Hindlimb muscle (tissue), 1 donor: ENCODE measurements around the gene THEM5. TPM values are rescaled to one million over a fixed set of nuclear protein-coding genes. Genes with fewer than 3 reads are reported as not detected.

ENCODE experiments used
- DNase-seq: peaks from one replicate; pipeline ENCODE4 v3.0.0-alpha.2; 2013
- polyA plus RNA-seq: library from polyadenylated mRNA; unstranded; fragments of 120-200 nt; gene quantifications from one replicate; pipeline ENCODE4 v1.2.1, GENCODE V29; 2013; ENCODE audit not compliant: insufficient read length

THEM5 gene
- polyA plus RNA-seq, 1 donor = 0.37 TPM

DNA sequence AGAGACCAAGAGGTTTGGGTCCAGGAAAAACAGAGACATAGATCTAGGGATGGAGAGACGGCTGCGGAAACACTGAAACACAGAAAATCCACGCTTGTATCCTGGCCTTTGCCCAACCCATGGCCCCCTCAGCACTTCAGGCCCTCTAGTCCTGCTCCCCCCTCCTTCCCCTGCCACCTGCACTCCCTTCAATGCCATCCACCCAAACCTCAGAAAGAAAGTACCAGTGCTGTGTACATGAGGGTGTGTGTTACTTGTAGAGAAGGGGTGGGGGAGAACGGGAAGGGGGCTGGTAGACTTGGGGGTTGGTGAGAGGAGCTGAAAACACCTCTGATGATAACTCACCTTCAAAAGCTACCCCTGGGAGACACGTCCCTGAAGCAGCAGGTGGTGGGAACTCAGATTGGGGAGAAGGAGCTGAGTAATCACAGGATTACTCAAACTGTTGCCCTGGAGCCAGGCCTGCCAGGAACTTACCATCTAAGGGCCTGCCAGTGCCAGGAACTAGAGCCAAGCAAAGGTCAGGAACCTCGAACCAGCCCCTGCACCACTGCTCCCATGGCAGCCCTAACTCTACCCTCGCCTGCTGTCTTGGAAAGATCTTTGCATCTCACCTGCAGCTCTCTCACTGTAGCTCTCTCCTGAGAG lies 33.4 kb downstream of the THEM5 start:
- no peak for DNase-seq

DNA sequence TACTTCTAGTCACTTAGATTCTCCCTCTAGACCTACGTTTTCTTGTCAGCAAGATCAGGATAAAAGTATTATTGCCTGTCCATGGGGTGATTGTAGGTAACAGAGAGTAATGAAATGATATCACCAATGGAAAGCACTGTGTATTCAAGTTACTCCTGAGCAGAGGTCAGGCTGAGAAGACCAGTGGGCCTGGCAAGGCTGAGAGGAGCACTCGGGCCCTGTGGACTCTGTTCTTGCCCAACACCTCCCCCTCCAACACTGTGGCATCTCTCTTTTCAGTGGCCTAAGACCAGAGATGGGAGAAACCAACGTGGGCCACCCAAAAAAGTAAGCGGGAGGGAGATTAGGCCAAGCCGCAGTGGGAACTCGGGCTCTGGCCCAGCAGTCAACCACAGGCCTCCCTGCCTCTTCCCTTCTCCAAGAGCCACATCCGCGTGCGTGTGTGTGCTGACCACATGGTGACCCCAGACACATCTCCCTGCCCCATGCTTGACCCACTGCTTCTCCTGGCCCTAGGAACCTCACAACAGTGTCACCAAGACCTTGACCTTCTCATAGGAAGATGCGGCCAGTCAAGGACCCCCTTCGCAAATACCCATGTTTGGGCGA lies 34.2 kb downstream of the THEM5 start:
- no peak for DNase-seq

DNA sequence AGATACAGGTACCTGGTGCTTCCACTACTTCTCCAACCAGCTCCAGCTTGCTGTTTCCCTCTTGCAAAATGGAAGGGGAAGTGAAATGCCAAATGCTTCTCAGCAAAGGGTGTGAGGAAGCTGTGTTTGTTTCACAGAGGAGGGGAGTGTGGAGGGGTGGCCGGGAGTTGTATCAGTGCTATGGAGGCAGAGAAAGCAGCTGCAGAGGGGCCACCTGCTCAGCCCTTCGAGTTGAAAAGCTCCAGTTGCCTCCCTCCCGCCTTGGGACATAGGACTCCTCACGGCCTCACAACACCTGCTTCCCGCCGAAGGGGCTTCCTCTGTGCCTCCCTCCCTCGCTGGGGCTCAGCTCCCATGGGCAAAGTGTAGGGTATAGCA lies 36.2 kb downstream of the THEM5 start:
- DNase-seq = no peak

DNA sequence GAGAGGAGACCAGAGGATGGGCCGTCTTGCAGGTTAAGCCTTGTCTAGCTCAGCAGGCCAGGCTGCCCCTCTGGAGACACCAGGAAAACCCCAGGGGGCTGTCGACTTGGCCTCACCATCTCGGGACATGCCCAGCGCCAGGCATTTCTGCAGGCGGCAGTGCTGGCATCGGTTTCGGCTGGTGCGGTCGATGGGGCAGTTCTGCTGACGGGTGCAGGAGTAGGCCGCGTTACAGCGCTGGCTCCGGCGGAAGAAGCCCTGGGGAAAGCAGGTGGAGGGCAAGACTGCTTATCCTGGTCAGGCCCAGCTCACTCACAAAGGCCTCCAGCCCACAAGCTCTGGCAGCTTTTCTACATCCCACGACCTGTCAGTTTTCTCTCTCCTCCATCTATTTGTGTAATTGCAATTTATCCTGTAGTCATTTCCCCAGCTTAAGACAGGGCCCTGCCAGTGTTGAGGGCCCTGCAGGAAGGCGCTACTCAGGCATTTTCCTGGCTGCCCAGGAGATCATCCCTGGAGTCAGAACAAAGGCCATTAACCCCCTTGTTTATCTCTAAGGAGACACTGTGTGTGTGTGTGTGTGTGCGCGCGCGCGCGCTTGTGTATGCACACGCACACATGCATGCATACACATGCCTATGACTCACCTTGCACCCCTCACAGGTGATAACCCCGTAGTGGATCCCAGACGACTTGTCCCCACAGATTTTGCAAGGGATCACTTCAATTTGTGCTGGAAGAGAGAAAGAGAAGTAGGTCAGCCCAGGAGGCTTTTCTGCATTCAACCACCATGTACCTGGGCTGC lies 36.8 kb downstream of the THEM5 start:
- DNase-seq = no peak

DNA sequence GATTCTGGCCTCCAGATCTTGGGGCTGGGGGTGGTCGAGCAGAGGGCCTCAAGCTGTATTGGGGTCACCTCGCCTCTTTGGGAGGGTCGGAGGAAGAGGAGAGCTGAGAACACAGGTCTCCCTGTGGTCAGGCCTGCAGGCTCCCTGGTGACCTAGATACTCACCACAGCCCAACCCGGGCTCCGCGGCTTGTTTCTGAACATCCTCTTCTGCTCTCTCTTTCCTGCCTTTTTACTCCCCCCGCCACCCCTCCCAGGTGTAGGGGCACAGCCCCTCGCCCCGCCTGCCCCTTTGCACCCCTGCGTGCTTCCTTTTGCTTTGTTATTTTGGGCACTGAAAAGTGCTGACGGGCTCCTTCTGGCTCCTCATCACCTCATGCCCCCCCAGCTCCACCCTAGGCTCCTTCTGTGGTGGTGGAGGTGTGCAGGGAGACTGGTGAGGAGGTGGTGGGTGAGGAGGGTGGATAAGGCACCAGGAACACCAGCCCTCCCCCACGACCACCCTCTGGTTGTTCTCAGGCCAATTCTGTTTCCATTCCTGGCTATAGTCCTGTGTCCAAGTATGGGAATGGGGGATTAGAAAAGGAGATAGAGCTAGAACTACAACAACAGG lies 37.7 kb downstream of the THEM5 start:
- no peak for DNase-seq

DNA sequence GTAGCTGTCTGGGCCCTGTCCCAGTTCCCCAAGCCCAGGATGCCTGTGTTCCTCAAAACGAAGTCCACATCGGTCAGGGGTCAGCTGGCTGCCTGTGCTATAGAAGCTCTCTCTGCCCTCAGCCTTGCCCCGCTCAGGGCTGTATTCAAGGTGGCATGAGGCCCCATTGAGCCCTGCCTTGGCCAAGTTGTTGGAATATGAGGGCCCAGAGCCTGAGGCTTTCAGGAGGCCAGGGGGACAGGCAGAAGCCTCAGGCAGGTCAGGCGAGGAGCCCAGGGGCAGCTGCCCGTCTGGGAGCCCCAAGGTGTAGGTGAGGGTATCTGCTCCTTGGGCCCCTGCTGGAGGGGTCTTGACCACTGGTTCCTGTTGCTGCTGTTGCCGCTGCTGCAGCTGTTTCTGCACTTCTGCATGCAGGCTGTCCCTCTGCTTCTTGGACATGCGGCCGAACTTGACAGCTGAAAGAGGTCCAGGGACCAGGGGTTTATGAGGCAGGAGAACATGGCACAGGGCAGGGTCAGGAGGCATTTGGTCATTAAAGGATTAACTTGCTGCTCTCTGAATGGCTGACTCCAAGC lies 38.5 kb downstream of the THEM5 start:
- no peak for DNase-seq

DNA sequence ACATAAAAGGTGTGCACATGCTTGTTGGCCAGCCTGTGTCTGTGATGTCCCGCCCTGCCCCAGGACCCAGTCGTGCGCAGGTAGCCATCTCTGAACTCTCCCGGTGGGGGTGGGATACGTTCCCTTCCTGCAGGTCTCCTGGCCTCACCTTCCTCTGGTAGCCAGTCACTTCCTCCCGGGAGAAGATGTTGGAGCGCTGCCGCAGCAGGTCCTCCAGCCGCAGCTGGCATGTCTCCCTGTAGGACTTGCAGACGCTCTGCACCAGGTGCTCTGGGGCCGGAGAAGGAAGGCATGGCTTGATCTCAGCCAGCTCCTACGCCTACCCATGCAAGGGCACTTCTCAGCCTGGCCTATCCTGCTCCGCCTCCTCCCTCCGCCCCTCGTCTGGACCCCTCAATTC lies 39.1 kb downstream of the THEM5 start:
- no peak for DNase-seq

DNA sequence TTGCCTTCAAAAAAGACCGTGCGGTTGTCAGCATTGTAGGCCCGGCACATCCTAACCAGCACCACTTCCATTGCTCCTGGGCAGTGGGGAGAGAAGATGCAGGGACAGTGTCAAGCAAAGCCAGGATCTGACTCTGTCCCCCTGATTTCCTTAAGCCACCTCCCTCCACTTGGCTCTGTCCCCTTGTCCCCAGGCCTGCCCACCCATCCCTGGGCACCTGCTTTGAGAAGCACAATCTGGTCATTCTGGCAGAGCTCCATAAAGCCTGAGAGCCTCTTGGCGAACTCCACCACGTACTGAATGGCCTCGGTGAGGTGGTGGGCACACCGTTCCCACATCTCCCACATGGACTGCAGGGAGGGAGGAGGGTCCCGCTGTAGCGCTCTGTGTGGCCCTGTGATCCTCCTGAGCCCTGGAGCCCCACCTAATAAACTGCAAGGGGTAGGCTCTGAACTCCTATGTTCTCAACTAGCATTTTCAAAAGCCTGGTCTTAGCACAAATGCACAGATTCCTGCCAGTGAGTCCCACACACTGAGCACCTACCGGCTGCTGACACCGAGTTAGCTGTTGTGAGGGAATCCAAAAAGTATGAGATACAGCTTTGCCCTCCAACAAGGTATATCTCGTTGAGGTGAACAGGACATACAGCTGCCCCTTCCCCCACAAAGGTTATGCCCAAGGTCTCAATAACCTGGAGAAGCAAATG lies 40.1 kb downstream of the THEM5 start:
- DNase-seq = no peak

DNA sequence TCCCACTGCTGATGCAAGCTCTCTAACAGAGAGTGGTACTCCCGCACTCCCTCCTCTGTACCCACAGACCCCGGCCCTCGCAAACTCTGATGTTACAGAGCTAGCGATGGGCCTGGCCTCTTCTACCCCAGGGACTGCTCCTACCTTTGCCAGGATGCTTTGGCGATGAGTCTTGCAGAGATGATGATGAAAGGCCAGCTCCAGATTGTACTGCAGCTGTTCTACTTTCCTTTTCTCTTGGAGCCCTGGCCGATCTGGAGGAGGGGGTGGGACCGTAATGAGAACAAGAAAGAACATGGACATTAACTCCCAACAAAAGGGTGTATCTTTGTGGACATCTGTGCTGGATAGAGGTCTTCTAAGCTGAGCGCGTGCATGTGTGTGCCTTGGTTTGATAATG lies 42.3 kb downstream of the THEM5 start:
- no peak for DNase-seq

DNA sequence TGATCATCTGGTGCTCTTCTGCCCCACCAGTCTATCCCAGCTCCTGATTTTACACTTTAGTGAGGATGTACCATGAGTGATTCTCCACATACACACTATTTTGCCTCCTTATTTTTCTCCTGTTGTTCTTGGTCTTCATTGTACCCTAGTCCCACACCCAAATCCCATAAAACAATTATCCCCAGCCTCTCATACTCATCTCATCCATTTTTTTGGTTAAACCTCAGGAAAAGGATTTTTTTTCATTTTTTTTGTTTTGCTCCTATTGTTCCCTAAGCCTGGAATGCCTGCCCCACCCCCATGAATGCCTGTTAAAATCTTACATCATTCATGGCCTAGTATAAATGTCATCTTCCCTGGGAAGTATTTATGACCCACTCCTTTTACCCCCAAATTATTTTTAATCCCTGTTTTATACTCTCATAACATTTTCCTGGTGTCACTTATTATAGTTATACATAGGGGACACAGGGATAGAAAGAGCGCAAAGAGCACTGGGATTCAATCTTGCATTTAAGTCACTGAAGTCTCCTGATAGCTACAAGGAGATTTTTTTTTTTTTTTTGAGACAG lies 43.4 kb downstream of the THEM5 start:
- no peak for DNase-seq

DNA sequence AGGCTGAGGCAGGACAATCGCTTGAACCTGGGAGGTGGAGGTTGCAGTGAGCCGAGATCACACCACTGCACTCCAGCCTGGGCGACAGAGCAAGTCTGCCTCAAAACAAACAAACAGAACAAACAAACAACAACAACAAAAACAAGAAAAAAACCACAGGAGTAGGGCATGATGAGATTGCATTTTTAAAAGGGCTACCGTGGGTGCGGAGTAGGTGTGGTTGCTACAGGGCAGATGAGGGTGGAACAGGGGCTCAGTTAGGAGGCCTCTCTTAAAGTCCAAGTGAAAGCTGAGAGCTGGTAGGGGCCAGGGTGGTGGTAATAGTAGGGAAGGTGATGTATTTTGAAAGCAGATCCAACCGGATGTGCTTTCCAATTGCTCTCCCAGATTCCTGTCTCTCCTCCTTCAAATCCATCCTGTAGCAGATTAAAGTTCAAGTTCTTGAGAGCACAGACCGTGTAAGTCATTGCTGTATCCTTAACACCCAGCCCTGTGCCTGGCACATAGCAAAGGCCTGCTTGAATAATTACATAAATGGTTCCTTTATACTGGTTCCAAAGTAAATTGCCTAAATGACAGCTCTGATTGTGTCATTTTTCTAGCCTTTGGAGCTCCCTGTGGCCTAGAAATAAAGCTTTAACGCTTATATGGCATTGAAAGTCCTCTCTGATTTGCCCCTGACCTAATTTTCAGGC lies 44.1 kb downstream of the THEM5 start:
- DNase-seq = no peak

DNA sequence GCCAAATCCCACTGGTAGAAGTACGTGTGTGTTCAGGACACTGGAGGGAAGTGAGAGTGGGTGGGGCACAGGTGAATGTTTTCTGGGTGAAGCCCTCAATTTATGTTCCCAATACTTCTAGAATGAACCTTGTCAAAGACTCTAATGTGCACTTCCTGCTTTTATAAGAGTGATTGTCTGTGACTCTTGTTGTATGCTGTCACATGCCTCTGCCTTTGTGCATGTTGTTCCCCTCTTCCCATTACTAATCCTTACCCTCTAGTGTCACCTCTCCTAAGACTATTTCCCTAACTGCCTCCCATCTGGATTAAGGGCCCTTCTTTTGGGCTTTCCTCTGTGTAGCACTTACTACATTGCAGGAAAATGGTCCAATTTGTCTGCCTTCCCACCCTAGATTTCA lies 45.7 kb downstream of the THEM5 start:
- no peak for DNase-seq

DNA sequence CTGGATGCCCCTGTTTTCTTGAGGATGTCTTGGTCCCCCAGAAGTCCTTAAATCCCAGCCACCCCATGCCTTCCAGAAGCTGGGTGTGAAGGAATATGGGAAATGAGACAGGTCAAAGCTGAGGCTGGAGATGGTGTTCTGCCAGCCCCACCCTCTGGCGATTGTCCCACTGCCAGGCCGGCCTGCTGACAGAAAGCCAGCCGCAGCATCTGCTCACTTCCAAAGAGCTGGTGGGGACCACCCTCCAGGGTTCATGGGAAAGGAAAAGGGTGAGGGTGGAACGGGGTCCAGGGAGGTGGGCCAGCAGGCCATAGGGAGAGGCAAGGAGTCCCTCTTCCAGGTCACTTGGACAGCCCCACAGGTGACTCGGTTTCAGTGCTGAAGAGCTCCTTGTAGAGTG lies 46.4 kb downstream of the THEM5 start:
- no peak for DNase-seq

DNA sequence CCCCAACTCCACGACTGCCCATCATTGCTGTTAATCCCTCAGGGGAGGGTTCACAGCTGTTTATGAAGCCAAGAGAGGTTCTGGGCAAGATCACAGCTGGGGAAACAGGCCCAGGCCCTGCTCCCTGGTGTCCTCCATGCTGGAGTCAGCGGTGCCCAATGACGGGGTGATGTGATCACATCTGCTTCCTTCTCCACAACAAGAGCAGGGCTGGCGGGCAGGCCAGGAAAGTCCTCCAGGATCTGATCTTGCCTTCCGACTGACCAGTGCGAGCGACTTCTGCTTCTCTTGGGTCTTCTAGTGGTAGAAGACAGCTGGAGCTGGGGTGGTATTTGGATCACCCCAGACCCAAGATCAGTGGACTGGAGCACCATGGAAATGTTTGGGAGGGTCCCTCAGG lies 47.3 kb downstream of the THEM5 start:
- no peak for DNase-seq

DNA sequence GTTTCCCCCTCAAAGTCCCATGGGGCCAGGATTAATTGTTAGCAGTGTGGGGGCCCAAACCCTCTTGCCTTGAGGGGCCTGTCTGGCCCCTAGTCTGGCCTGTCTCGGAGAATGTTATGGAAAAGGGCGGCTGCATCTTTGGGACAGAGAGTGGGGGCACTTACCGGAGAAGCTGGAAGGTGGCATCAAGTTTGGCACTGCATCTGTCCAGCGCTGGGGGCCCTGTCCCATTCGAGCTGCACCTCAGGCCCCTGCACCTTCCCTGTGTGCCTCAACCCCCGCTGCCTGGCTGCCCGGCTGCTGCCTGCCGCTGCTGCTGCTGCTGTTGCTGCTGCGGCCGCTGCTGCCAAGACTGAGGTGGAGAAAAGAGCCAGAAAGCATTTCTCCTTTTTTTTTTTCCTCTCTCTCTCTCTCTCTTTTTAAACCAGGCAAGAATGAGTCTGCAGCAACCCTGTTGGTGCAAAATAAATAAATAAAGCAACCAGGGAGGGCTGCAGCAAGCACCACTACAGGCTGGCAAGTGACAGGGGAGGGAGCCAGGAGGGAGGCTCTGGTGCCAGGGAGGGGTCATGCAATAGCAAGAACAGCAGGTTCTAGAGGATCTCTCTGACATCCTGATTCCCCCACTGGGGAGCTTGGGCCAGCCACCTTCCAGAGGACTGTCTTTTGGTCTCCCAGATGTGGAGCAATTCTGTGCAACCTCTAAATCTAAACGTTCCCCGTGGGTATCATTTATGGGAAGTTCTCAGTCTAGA lies 48.3 kb downstream of the THEM5 start, which contains the start of gene LINGO4:
TSS of gene LINGO4 (minus strand) at position 354 of the 755 bp plus-strand sequence. CDS start 2,715 bp downstream, outside the sequence.
- no peak for DNase-seq

DNA sequence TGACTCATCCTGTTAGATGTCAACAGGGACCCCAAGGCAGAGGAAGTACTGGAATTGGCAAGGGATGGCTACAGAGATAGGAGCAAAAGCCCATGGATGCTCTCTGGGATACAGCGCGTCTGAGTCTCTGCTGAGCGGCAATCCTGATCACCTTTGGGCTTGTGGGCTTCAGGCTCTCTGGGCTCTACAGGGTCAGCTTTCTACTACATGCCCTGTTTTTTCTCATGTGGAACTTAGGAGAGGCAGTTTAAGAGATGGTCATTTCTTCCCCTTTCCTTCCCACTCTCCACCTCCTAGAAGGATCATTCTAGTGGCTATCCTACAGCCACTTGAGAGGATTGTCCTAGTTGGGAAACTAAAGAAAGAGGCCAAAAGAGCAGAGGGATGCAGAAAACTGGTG lies 49.6 kb downstream of the THEM5 start:
- no peak for DNase-seq

DNA sequence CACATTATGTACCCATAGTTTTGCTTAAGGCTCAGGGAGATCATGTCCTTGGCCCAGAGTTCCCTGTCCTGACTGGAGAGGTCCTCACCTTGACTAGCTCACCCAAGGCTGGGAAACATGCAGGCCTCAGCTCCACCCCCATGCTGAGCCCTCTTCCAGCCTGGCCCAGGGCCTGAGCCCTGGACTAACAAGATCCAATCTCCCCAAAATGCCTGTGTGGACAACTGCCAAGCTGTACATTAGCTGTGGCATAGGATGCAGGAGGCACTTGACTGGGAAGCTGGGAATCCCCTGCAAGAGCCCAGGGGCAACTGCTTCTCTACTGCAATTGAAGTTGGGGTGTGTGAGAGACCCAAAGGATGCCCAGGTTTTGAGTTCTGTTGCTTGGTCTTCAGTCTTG lies 50.3 kb downstream of the THEM5 start:
- no peak for DNase-seq

DNA sequence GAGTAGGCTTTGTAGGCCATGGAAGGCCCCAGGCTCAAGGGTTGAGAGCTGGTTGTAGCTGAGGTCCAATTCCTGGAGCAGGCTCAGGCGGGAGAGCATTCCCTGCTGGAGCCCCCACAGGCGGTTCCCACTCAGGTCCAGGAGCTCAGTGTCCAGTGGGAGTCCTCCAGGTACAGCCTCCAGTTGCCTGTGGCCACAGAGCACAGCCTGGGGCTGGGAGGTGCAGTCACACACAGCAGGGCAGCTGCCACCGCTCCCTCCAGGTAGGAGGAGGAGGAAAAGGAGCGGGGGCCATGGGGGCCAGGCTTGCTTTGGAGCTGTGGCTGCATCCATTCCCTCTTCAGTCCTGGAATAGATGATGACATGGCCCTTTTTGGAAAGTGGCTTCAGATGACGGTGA lies 51.1 kb downstream of the THEM5 start:
- DNase-seq = no peak

DNA sequence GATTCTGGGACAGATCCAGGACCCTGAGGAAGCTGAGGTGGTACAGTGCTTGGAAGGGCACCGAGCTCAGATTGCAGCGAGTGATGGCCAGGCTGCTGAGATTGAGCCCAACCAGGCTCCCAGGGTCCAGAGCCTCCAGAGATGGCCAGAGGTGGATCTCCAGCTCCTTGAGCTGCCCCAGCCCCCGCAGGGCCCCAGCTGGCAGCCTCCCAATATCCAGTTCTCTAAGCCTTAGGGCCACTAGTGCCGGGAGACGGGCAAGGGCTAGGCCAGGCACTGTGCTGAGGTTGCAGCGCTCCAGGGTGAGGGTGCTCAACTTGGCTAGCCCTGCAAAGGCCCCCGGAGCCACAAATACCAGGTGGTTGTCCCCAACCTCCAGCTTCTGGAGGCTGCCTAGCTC lies 51.7 kb downstream of the THEM5 start:
- no peak for DNase-seq

DNA sequence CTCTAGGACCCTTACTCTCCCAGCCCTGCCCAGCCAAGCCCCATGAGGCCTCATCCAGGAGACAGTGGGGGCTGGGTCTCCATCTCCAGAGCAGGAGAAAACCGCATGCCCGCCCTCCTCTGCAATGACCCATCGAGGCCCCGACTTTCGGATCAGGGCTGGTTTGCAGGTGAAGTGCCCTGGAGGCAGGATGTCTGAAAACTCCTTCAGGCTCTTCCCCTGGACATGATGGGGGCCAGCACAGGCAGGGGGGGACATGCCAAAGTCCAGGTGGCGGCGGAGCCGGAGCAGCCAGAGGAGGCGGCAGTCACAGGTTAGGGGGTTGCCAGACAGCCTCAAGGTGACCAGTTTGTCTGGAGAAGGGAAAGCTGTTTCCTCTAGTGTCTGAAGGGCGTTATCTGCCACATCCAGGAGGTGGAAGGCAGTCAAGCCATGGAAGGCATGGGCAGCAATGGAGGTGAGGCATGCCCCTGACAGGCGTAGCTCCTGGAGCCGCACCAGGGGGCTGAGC lies 52.1 kb downstream of the THEM5 start:
- DNase-seq = no peak
